Tibial artery (tissue), 4 donors: Measurements from ENCODE around the gene GFI1B.
"Not testable (repeated sequence)": the region's sequence is repeated elsewhere in the genome, so short reads cannot be mapped to it uniquely, and the experiment has no call there.

Source experiments
- DNase-seq, 2 donors: peaks; one replicate each; pipeline ENCODE4 v3.0.0-alpha.2; 2019
- H3K27ac ChIP-seq, 2 donors: fragments of 200-600 bp; sonication (generic) in 1 of 2; 1 replicate in 1 of 2; 2 replicates in 1 of 2; pipeline ENCODE4 v1.5.1; 2018 to 2019; ENCODE audit warnings: mild to moderate bottlenecking in 1 of 2
- H3K27me3 ChIP-seq, 2 donors: fragments of 200-600 bp; sonication (generic) in 1 of 2; one replicate each; pipeline versions ENCODE4 v1.5.1 to v1.6.0; 2016 to 2019
- H3K36me3 ChIP-seq, 3 donors: fragments of 200-600 bp; sonication (generic) in 2 of 3; one replicate each; pipeline ENCODE4 v1.5.1; 2016 to 2019; ENCODE audit warnings: mild to moderate bottlenecking in 2 of 3
- H3K4me1 ChIP-seq, 4 donors: fragments of 200-600 bp; sonication (generic) in 2 of 4; 1 replicate in 3 of 4; 2 replicates in 1 of 4; pipeline ENCODE4 v1.5.1; 2016 to 2019
- H3K4me3 ChIP-seq, 2 donors: fragments of 200-600 bp; sonication (generic) in 1 of 2; 1 replicate in 1 of 2; 2 replicates in 1 of 2; pipeline ENCODE4 v1.5.1; 2018 to 2019; ENCODE audit warnings: mild to moderate bottlenecking in 2 of 2
- H3K9me3 ChIP-seq, 3 donors: fragments of 200-600 bp; sonication (generic) in 1 of 3; one replicate each; pipeline ENCODE4 v1.5.1; 2016 to 2019
- CTCF ChIP-seq, 2 experiments: fragments of 200-600 bp in 1 of 2; fragments of 450-650 bp in 1 of 2; IDR thresholded peaks; one replicate each; pipeline ENCODE4 v1.5.1; 2017 to 2019; ENCODE audit warnings: antibody characterized with exemption in 2 of 2, mild to moderate bottlenecking in 1 of 2, moderate library complexity in 1 of 2
- intact Hi-C: fragments of 100-400 bp; cut with DNase I; formaldehyde crosslinking; loops from one replicate; pipeline ENCODE4 v1.15.0; 2023; ENCODE audit warnings: low total_unique reads

Gene GFI1B

GRCh38 chr9:132988244-132989013 is 9.9 kb downstream of the GFI1B start:
- no peak overlapping the region for H3K27ac ChIP-seq
- TF ChIP-seq CTCF (IDR thresholded peaks at IDR 0.05) = no peak
- H3K4me1 ChIP-seq = no peaks in the 10 kb centered on the region
- no peaks in the 10 kb centered on the region for H3K9me3 ChIP-seq
- intact Hi-C loops = no loop called here
- no peaks in the 10 kb centered on the region for H3K36me3 ChIP-seq
- DNase-seq = no peak
- no peak overlapping the region for H3K4me3 ChIP-seq
- peaks cover 0 to 83% of the 10 kb centered on the region in 2 donors for H3K27me3 ChIP-seq

- H3K27ac ChIP-seq = no peak overlapping the region
- DNase-seq = no peak
Measured at GRCh38 chr9:132989014-132989310, 10.5 kb downstream of the GFI1B start.

GRCh38 chr9:132989414-132989996 is 11.0 kb downstream of the GFI1B start:
- H3K27ac ChIP-seq = no peak overlapping the region
- peaks cover 0 to 83% of the 10 kb centered on the region in 2 donors for H3K27me3 ChIP-seq
- no peak for DNase-seq
- no peaks in the 10 kb centered on the region for H3K9me3 ChIP-seq
- no peaks in the 10 kb centered on the region for H3K4me1 ChIP-seq
- no peak overlapping the region for H3K4me3 ChIP-seq
- H3K36me3 ChIP-seq = no peaks in the 10 kb centered on the region
- no peak for TF ChIP-seq CTCF (IDR thresholded peaks at IDR 0.05)
- intact Hi-C loops = no loop called here

More at GRCh38 chr9:132989014-132989310, 10.5 kb downstream of the GFI1B start:
- Histone ChIP-seq H3K36me3 (no peaks in the 10 kb centered on the region), H3K9me3 (no peaks in the 10 kb centered on the region), H3K27me3 (peaks cover 0 to 83% of the 10 kb centered on the region in 2 donors), H3K4me1 (no peaks in the 10 kb centered on the region), H3K4me3 (no peak overlapping the region)
- intact Hi-C loops = no loop called here
- no peak for TF ChIP-seq CTCF (IDR thresholded peaks at IDR 0.05)

- H3K4me1 ChIP-seq, H3K27ac ChIP-seq, H3K4me3 ChIP-seq, intact Hi-C loops, DNase-seq, H3K9me3 ChIP-seq, H3K36me3 ChIP-seq: not testable (repeated sequence)
- peaks cover 0 to 83% of the 10 kb centered on the region in 2 donors for H3K27me3 ChIP-seq
Measured at GRCh38 chr9:132989998-132990557, 11.6 kb downstream of the GFI1B start.

- TF ChIP-seq CTCF (IDR thresholded peaks at IDR 0.05) = no peak
- Histone ChIP-seq H3K27me3 (peaks cover 0 to 83% of the 10 kb centered on the region in 2 donors), H3K4me1 (no peaks in the 10 kb centered on the region), H3K4me3 (no peak overlapping the region), H3K27ac (no peak overlapping the region), H3K9me3 (no peaks in the 10 kb centered on the region), H3K36me3 (no peaks in the 10 kb centered on the region)
- DNase-seq = no peak
- intact Hi-C loops = no loop called here
Measured at GRCh38 chr9:132990781-132991180, 12.3 kb downstream of the GFI1B start.
